Heart right ventricle (tissue), 16 donors: Measurements from ENCODE around the gene CYBA. TPM values are rescaled to one million over a fixed set of nuclear protein-coding genes. Genes with fewer than 3 reads are reported as not detected.

ENCODE experiments used
- ATAC-seq, 8 donors: fragments of 200-7000 bp; cut with Tn5 transposase; one replicate each; pipeline ENCODE4 v1.9.1; 2020; ENCODE audit warnings: mild to moderate bottlenecking in 8 of 8, moderate library complexity in 8 of 8, moderate number of reproducible peaks in 1 of 8
- DNase-seq, 2 donors: peaks; one replicate each; pipeline ENCODE4 v3.0.0-alpha.2; 2020
- H3K27ac ChIP-seq, 10 donors: fragments of 200-600 bp; sonication (generic) in 2 of 10; one replicate each; pipeline versions ENCODE4 v1.5.0 to v1.8.0; 2020 to 2022; ENCODE audit warnings: mild to moderate bottlenecking in 3 of 10
- H3K27me3 ChIP-seq, 7 donors: fragments of 200-600 bp; one replicate each; pipeline ENCODE4 v1.8.0; 2021 to 2022; ENCODE audit warnings: mild to moderate bottlenecking in 2 of 7
- H3K36me3 ChIP-seq, 9 donors: fragments of 200-600 bp; sonication (generic) in 1 of 9; one replicate each; pipeline versions ENCODE4 v1.5.0 to v1.8.0; 2020 to 2022; ENCODE audit warnings: mild to moderate bottlenecking in 2 of 9
- H3K4me1 ChIP-seq, 9 donors: fragments of 200-600 bp; sonication (generic) in 1 of 9; one replicate each; pipeline versions ENCODE4 v1.5.0 to v1.8.0; 2020 to 2022; ENCODE audit warnings: mild to moderate bottlenecking in 4 of 9
- H3K4me3 ChIP-seq, 10 donors: fragments of 200-600 bp; sonication (generic) in 2 of 10; one replicate each; pipeline versions ENCODE4 v1.5.0 to v1.8.0; 2020 to 2022; ENCODE audit warnings: mild to moderate bottlenecking in 7 of 10, moderate library complexity in 2 of 10
- H3K9me3 ChIP-seq, 11 donors: fragments of 200-600 bp in 10 of 11; sonication (generic) in 2 of 11; one replicate each; pipeline versions ENCODE4 v1.5.0 to v1.8.0; 2013 to 2022; ENCODE audit warnings: mild to moderate bottlenecking in 2 of 11, control low read depth in 1 of 11, moderate library complexity in 1 of 11
- WGBS, 2 donors: extraction: QIAGEN DNeasy Blood & Tissue Kit; methylation state at CpG; one replicate each; pipeline ENCODE4 v1.1.7; 2013; ENCODE audit warnings: inconsistent platforms in 1 of 2; 5-methylcytosine and 5-hydroxymethylcytosine counted together
- intact Hi-C, 10 donors: fragments of 100-400 bp; cut with DNase I; formaldehyde crosslinking; loops; one replicate each; pipeline versions ENCODE4 v1.11.1 to v1.14.2; 2022
- polyA plus RNA-seq, 2 donors: library from polyadenylated mRNA; stranded (reverse); fragments of 200-250 nt; gene quantifications; one replicate each; pipeline ENCODE4 v1.2.3, GENCODE V29; 2013
- total RNA-seq, 10 donors: library from RNA; stranded (reverse); fragmentation: NEBNext Ultra II Directional in 3 of 10; extraction: Animal tissue kit (Norgen Biotek cat#: 25700) in 3 of 10; gene quantifications; one replicate each; pipeline versions ENCODE4 v1.2.1 to v1.2.4, GENCODE V29; 2021 to 2023
- TF ChIP-seq, protein P1 (sequence below), 9 donors: fragments of 200-600 bp; sonication (generic) in 2 of 9; IDR thresholded peaks; one replicate each; pipeline versions ENCODE4 v1.5.0 to v1.8.0; 2021 to 2022; ENCODE audit warnings: antibody characterized with exemption in 9 of 9, mild to moderate bottlenecking in 5 of 9, moderate library complexity in 1 of 9
- donor health status: Arrhythmogenic right ventricular cardiomyopathy.
- donor health status: ischemic (EF 13 %, LVEDD 7.1; RV severe dilation, severe dysfunction).
- donor health status: healthy with polysubstance abuse.
- donor health status: DM: no; HTN: yes; CAD: no.
- donor health status: DM: no; HTN: no; CAD: no.
- donor health status: ischemic (EF 25% LVEDD 6.9; RV normal size, moderate dysfunction).
- donor health status: ischemic (EF 25% LVEDD 5.7; RV mildly dilated, moderate dysfunction).
- donor health status: healthy.
- donor health status: DM: yes; HTN: yes; CAD: no.
- donor health status: Ischemic cardiomyopathy.
- donor health status: ischemic (EF 35%, LVEDD 5.7; RV mildly dilated, moderate dysfunction).
- donor health status: nonischemic (EF 11% LVEDD 7.7; RV severe dilation, severe dysfunction).
- donor health status: DM: yes; HTN: yes; CAD: no.
- donor health status: PGD.
- donor health status: ischemic (EF 29% LVEDD 5.4; RV normal size, mild dysfunction).
- donor health status: nonischemic (EF 23%, LVEDD 6.1; RV moderate dilation, normal function).

The CYBA gene
- total and polyA plus RNA-seq, 12 donors: 13.0 to 117 (median 33.6) TPM

DNA sequence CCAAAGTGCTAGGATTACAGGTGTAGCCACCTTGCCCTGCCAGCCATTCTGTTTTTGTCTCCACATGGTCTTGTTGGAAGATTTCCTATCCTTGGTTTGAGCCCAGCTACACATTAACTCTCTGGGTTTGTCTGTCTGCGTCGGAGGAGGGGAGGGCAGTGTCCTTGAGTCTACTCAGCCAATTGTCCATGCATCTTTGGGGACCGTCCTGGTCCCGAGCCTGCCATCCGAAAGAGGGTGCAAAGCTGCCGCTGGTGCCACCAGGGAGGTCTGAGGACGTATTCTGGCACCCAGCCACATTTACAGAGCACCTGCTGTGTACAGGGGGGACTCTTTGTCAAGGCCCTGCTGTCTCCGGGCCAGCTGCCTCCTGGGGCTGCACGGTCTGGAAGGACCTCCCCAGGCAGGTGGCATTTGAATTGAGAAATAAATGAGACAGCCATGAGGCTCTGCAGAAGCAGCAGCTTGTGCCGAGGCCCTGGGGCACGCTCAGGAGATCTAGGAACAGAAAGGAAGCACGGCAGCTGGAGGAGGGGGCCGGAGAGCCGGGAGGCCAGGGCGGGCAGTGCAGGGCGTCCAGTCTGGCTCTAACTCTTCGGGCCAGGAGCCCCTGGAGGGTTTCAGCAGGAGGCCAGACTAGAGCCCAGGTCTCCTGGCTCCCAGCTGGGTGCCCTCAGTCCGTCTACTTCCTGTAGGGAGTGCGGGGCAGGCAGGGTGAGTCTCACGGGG lies 1.5 kb downstream of the CYBA start:
- H3K27me3 ChIP-seq: no peaks in the 10 kb centered on the region
- WGBS, 2 donors: 80 to 85% methylated on average over 20 of the region's 20 CpGs
- ATAC-seq: no peak
- peak overlapping the region in 9 of 10 donors; percentile 45 to 87 (median 76) for H3K4me3 ChIP-seq
- peak overlapping the region in 8 of 10 donors; percentile 59 to 98 (median 81) for H3K27ac ChIP-seq
- no peak for DNase-seq
- H3K9me3 ChIP-seq: no peaks in the 10 kb centered on the region
- peaks cover 10 to 51% (median 24%) of the 10 kb centered on the region in 9 donors for H3K4me1 ChIP-seq
- TF ChIP-seq, protein P1, sequence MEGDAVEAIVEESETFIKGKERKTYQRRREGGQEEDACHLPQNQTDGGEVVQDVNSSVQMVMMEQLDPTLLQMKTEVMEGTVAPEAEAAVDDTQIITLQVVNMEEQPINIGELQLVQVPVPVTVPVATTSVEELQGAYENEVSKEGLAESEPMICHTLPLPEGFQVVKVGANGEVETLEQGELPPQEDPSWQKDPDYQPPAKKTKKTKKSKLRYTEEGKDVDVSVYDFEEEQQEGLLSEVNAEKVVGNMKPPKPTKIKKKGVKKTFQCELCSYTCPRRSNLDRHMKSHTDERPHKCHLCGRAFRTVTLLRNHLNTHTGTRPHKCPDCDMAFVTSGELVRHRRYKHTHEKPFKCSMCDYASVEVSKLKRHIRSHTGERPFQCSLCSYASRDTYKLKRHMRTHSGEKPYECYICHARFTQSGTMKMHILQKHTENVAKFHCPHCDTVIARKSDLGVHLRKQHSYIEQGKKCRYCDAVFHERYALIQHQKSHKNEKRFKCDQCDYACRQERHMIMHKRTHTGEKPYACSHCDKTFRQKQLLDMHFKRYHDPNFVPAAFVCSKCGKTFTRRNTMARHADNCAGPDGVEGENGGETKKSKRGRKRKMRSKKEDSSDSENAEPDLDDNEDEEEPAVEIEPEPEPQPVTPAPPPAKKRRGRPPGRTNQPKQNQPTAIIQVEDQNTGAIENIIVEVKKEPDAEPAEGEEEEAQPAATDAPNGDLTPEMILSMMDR (IDR thresholded peaks at IDR 0.05): no peak
- intact Hi-C loops: no loop called here
- H3K36me3 ChIP-seq: peaks cover 0 to 59% (median 0%) of the 10 kb centered on the region in 9 donors

- Histone ChIP-seq H3K27ac (no peak overlapping the region), H3K4me3 (no peak overlapping the region), H3K36me3 (peaks cover 0 to 61% (median 0%) of the 10 kb centered on the region in 9 donors), H3K4me1 (peaks cover 10 to 51% (median 24%) of the 10 kb centered on the region in 9 donors), H3K27me3 (no peaks in the 10 kb centered on the region), H3K9me3 (no peaks in the 10 kb centered on the region)
- no peak for ATAC-seq
- TF ChIP-seq, protein P1 (IDR thresholded peaks at IDR 0.05): no peak
- DNase-seq: no peak
- intact Hi-C loops: no loop called here
- WGBS, 2 donors: 92 to 95% methylated on average over 22 of the region's 22 CpGs
Measured at GRCh38 chr16:88647178-88648070, 3.4 kb downstream of the CYBA start.

GRCh38 chr16:88646345-88647034 lies 4.4 kb downstream of the CYBA start:
- TF ChIP-seq, protein P1 (IDR thresholded peaks at IDR 0.05): no peak
- Histone ChIP-seq H3K27me3 (no peaks in the 10 kb centered on the region), H3K36me3 (peaks cover 0 to 61% (median 0%) of the 10 kb centered on the region in 9 donors), H3K9me3 (no peaks in the 10 kb centered on the region), H3K4me1 (peaks cover 6 to 43% (median 19%) of the 10 kb centered on the region in 9 donors), H3K4me3 (no peak overlapping the region), H3K27ac (no peak overlapping the region)
- 85 to 88% methylated on average over 26 to 28 of the region's 28 CpGs for WGBS, 2 donors
- no peak for DNase-seq
- intact Hi-C loops: no loop called here
- no peak for ATAC-seq

DNA sequence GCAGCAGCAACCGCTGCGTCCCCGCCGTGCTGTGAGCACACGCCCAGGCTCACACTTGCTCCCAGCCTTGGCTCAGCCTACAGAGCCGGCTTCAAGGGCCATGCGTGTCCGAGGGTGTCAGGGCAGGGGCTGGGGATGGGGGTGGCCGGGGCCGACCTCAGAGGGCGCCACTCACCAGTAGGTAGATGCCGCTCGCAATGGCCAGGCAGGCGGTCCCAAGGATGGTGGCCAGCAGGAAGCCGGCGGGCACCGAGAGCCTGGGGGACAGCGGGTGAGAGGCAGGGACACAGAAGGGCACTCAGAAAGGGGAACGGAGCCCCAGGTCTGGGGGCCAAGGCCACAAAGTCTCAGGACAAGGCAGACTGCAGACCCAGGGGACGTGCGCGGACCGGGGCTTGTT lies 4.9 kb downstream of the CYBA start:
- ATAC-seq: no peak
- DNase-seq: no peak
- Histone ChIP-seq H3K9me3 (no peaks in the 10 kb centered on the region), H3K4me1 (peaks cover under 1 to 37% (median 14%) of the 10 kb centered on the region in 9 donors), H3K27ac (no peak overlapping the region), H3K36me3 (peaks cover 0 to 61% (median 0%) of the 10 kb centered on the region in 9 donors), H3K27me3 (peaks cover 0 to 4% (median 2%) of the 10 kb centered on the region in 7 donors), H3K4me3 (no peak overlapping the region)
- intact Hi-C loops: no loop called here
- TF ChIP-seq, protein P1 (IDR thresholded peaks at IDR 0.05): no peak
- WGBS, 2 donors: 88 to 89% methylated on average over 23 of the region's 23 CpGs
